ENCODE data around the gene RYK. TPM values are rescaled to one million over a fixed set of nuclear protein-coding genes. Genes with fewer than 3 reads are reported as not detected.

RYK gene
- total RNA-seq, 1 experiment from 2014 or later, result 55.2 TPM

GRCh38 chr3:134249935-134250716 is 533 bp downstream of the RYK start:
- H3K9me2 ChIP-seq (ENCODE audit: insufficient read depth), result no peaks in the 10 kb centered on the region
- no peaks in the 10 kb centered on the region for H3K27me3 ChIP-seq (ENCODE audit: insufficient read depth, low read length)
- H3K9me3 ChIP-seq (ENCODE audit: control insufficient read depth in 1 of 2, insufficient read depth in 1 of 2, low read depth in 1 of 2, low read length in 2 of 2), result no peaks in the 10 kb centered on the region
- H3K4me1 ChIP-seq (ENCODE audit: control insufficient read depth in 1 of 2, insufficient read depth in 2 of 2, low read length in 2 of 2), result peaks cover 0 to 13% of the 10 kb centered on the region in 2 experiments; a peak in 2 of 4 replicates
- ChIA-PET POLR2A (interaction anchor here (0.7 kb wide), 1 partner anchor 13 kb away, joined by 3 read pairs; no protein-coding TSS in a partner anchor), RAD21 (ENCODE audit: low non-redundant PET in 1 of 2, low total read pairs in 2 of 2, uncharacterized antibody in 2 of 2, unreplicated experiment in 2 of 2) (no interaction called here), CTCF (interaction anchor here (1.0 kb wide), 1 partner anchor 25 kb away, joined by 3 read pairs; no protein-coding TSS in a partner anchor)
- H3K9ac ChIP-seq (ENCODE audit: low read length), result peak overlapping the region; percentile 80
- DNase-seq (ENCODE audit: low read depth, low spot score) (no peak), ATAC-seq (peak; percentile 64)
- TF ChIP-seq ZFX (IDR thresholded peaks at IDR 0.05), result peak; percentile 82
- TF ChIP-seq EZH2 (IDR thresholded peaks at IDR 0.05), result no peak
- no peak for TF ChIP-seq FOSL1 (IDR thresholded peaks at IDR 0.05; ENCODE audit: low read depth)
- TF ChIP-seq ZNF274 (IDR thresholded peaks at IDR 0.05; ENCODE audit: low read depth, low read length), result no peak
- peak overlapping the region; percentile 66 to 85 for H3K4me3 ChIP-seq (replicated peaks in 1 of 2; ENCODE audit: low read depth in 1 of 2, low read length in 2 of 2)
- BruUV-seq (replicated peaks), result no TSS peak
- peak overlapping the region; percentile 88 for H3K4me2 ChIP-seq (ENCODE audit: low read length)
- no peak overlapping the region for H2AFZ ChIP-seq (ENCODE audit: low read depth, low read length, poor library complexity, severe bottlenecking)
- H4K20me1 ChIP-seq (ENCODE audit: insufficient read depth), result peaks cover 4% of the 10 kb centered on the region; the same call in 1 of the 2 replicates
- peaks cover 51% of the 10 kb centered on the region for H3K79me2 ChIP-seq (ENCODE audit: insufficient read depth, low read length)
- H3K27ac ChIP-seq (ENCODE audit: low read depth, low read length), result peak overlapping the region; percentile 78
- intact Hi-C loops (cut with micrococcal nuclease), result no loop called here
- no peaks in the 10 kb centered on the region for H3K36me3 ChIP-seq (ENCODE audit: control insufficient read depth in 1 of 2, insufficient read depth in 2 of 2, low read length in 2 of 2)

- H3K36me3 ChIP-seq (ENCODE audit: control insufficient read depth in 1 of 2, insufficient read depth in 2 of 2, low read length in 2 of 2), result no peaks in the 10 kb centered on the region
- H3K9me3 ChIP-seq (ENCODE audit: control insufficient read depth in 1 of 2, insufficient read depth in 1 of 2, low read depth in 1 of 2, low read length in 2 of 2), result no peaks in the 10 kb centered on the region
- ChIA-PET POLR2A (no interaction called here), RAD21 (ENCODE audit: low non-redundant PET in 1 of 2, low total read pairs in 2 of 2, uncharacterized antibody in 2 of 2, unreplicated experiment in 2 of 2) (no interaction called here), CTCF (interaction anchor here (1.1 kb wide), 1 partner anchor 36 kb away, joined by 3 read pairs; no protein-coding TSS in a partner anchor)
- no peak overlapping the region for H2AFZ ChIP-seq (ENCODE audit: low read depth, low read length, poor library complexity, severe bottlenecking)
- no peak for DNase-seq (ENCODE audit: low read depth, low spot score)
- peaks cover 58% of the 10 kb centered on the region for H3K79me2 ChIP-seq (ENCODE audit: insufficient read depth, low read length)
- intact Hi-C loops (cut with micrococcal nuclease), result no loop called here
- H3K4me3 ChIP-seq (replicated peaks in 1 of 2; ENCODE audit: low read depth in 1 of 2, low read length in 2 of 2), result peak overlapping the region; percentile 66 to 85
- H3K27ac ChIP-seq (ENCODE audit: low read depth, low read length), result peak overlapping the region; percentile 78
- H3K4me1 ChIP-seq (ENCODE audit: control insufficient read depth in 1 of 2, insufficient read depth in 2 of 2, low read length in 2 of 2), result peaks cover 0 to 18% of the 10 kb centered on the region in 2 experiments; a peak in 2 of 4 replicates
- H4K20me1 ChIP-seq (ENCODE audit: insufficient read depth), result peaks cover 4% of the 10 kb centered on the region; the same call in 1 of the 2 replicates
- TF ChIP-seq JUND (IDR thresholded peaks at IDR 0.05) (no peak), ELF1 (IDR thresholded peaks at IDR 0.05; ENCODE audit: borderline replicate concordance, low read depth) (no peak), SIN3A (IDR thresholded peaks at IDR 0.05; ENCODE audit: low read depth) (no peak), ZFX (IDR thresholded peaks at IDR 0.05) (no peak), EZH2 (IDR thresholded peaks at IDR 0.05) (no peak), RAD21 (IDR thresholded peaks at IDR 0.05; ENCODE audit: low read depth) (no peak), FOSL1 (IDR thresholded peaks at IDR 0.05; ENCODE audit: low read depth) (no peak), ATF3 (IDR thresholded peaks at IDR 0.05) (no peak), SRF (IDR thresholded peaks at IDR 0.05; ENCODE audit: low read depth) (no peak), SP1 (IDR thresholded peaks at IDR 0.05; ENCODE audit: low read depth) (no peak), POLR2AphosphoS5 (IDR thresholded peaks at IDR 0.05; ENCODE audit: low read depth, low read length) (no peak), POLR2A (IDR thresholded peaks at IDR 0.05; ENCODE audit: borderline replicate concordance, extremely low read depth, insufficient read depth, insufficient read length) (no peak)
- H3K27me3 ChIP-seq (ENCODE audit: insufficient read depth, low read length), result no peaks in the 10 kb centered on the region
- no peaks in the 10 kb centered on the region for H3K9me2 ChIP-seq (ENCODE audit: insufficient read depth)
- ATAC-seq, result no peak
- peak overlapping the region; percentile 80 for H3K9ac ChIP-seq (ENCODE audit: low read length)
- H3K4me2 ChIP-seq (ENCODE audit: low read length), result peak overlapping the region; percentile 88
- BruUV-seq (replicated peaks), result TSS peak; percentile 50
These were observed 1.3 kb downstream of the RYK start for GRCh38 chr3:134249296-134249841.

Data from HCT116 (cell line).